Measurements from ENCODE around the gene DST. TPM values are rescaled to one million over a fixed set of nuclear protein-coding genes. Genes with fewer than 3 reads are reported as not detected.

Gene DST
- total and polyA plus RNA-seq, 2 donors (not counting 1 experiment from before 2014, with no cell fraction given): 1.5 to 1.9 TPM

GRCh38 chr6:56495654-56496053 is 147.0 kb downstream of the DST start:
- Histone ChIP-seq H3K9me3 (ENCODE audit: control extremely low read depth in 1 of 3, control insufficient read depth in 2 of 3, insufficient read depth in 1 of 3, low read length in 2 of 3) (no peaks in the 10 kb centered on the region), H3K9ac (ENCODE audit: low read length) (no peak overlapping the region), H4K20me1 (ENCODE audit: control insufficient read depth, insufficient read depth, low read length, poor library complexity, severe bottlenecking) (no peaks in the 10 kb centered on the region), H3K4me3 (ENCODE audit: control extremely low read depth in 1 of 5, extremely low read depth in 1 of 5, insufficient read depth in 1 of 5, low read depth in 2 of 5, low read length in 4 of 5) (no peak overlapping the region), H3K4me1 (ENCODE audit: control insufficient read depth in 2 of 2, insufficient read depth in 2 of 2, low read length in 2 of 2) (no peaks in the 10 kb centered on the region), H3K27ac (ENCODE audit: low read length in 2 of 2) (no peak overlapping the region), H3K4me2 (replicated peaks; ENCODE audit: low read depth, low read length, poor library complexity, severe bottlenecking) (no peak overlapping the region), H3K79me2 (ENCODE audit: control insufficient read depth, insufficient read depth, low read length) (no peaks in the 10 kb centered on the region), H3K27me3 (replicated peaks in 1 of 4; ENCODE audit: control extremely low read depth in 1 of 4, control insufficient read depth in 3 of 4, insufficient read depth in 4 of 4, low read length in 3 of 4) (no peaks in the 10 kb centered on the region), H2AFZ (ENCODE audit: insufficient read depth, low read depth, low read length, poor library complexity, severe bottlenecking) (no peak overlapping the region), H3K36me3 (replicated peaks in 1 of 2; ENCODE audit: control extremely low read depth in 1 of 2, control insufficient read depth in 1 of 2, extremely low read depth in 1 of 2, insufficient read depth in 2 of 2, low read length in 1 of 2) (no peaks in the 10 kb centered on the region)
- Mint-ChIP-seq H3K27me3 (no peaks in the 10 kb centered on the region), H3K27ac (no peak overlapping the region), H3K4me3 (no peak overlapping the region), H3K4me1 (no peaks in the 10 kb centered on the region), H3K9me3 (ENCODE audit: insufficient read depth) (no peaks in the 10 kb centered on the region)
- no peak for DNase-seq
- no peak for TF ChIP-seq CTCF (IDR thresholded peaks at IDR 0.05)
- TF ChIP-seq EZH2 (IDR thresholded peaks at IDR 0.05; ENCODE audit: borderline replicate concordance, insufficient read depth, low read depth, low read length, poor library complexity, severe bottlenecking): no peak
- ATAC-seq (ENCODE audit: low read depth): no peak
- ChIA-PET CTCF (no interaction called here), POLR2A (no interaction called here)
- intact Hi-C loops (cut with micrococcal nuclease): no loop called here
- WGBS (ENCODE audit: insufficient coverage): no CpG with 5 or more reads among the region's 3 CpGs

GRCh38 chr6:56491606-56492328 is 150.9 kb downstream of the DST start:
- no peaks in the 10 kb centered on the region for H3K4me1 ChIP-seq (ENCODE audit: control insufficient read depth in 2 of 2, insufficient read depth in 2 of 2, low read length in 2 of 2)
- H4K20me1 ChIP-seq (ENCODE audit: control insufficient read depth, insufficient read depth, low read length, poor library complexity, severe bottlenecking): no peaks in the 10 kb centered on the region
- H3K79me2 ChIP-seq (ENCODE audit: control insufficient read depth, insufficient read depth, low read length): no peaks in the 10 kb centered on the region
- H3K9me3 ChIP-seq (ENCODE audit: control extremely low read depth in 1 of 3, control insufficient read depth in 2 of 3, insufficient read depth in 1 of 3, low read length in 2 of 3): no peaks in the 10 kb centered on the region
- H3K36me3 ChIP-seq (replicated peaks in 1 of 2; ENCODE audit: control extremely low read depth in 1 of 2, control insufficient read depth in 1 of 2, extremely low read depth in 1 of 2, insufficient read depth in 2 of 2, low read length in 1 of 2): no peaks in the 10 kb centered on the region
- no peak overlapping the region for H3K27ac ChIP-seq (ENCODE audit: low read length in 2 of 2)
- Mint-ChIP-seq H3K27me3 (no peaks in the 10 kb centered on the region), H3K27ac (no peak overlapping the region), H3K9me3 (ENCODE audit: insufficient read depth) (no peaks in the 10 kb centered on the region), H3K4me3 (no peak overlapping the region), H3K4me1 (no peaks in the 10 kb centered on the region)
- H3K9ac ChIP-seq (ENCODE audit: low read length): no peak overlapping the region
- H3K4me3 ChIP-seq (ENCODE audit: control extremely low read depth in 1 of 5, extremely low read depth in 1 of 5, insufficient read depth in 1 of 5, low read depth in 2 of 5, low read length in 4 of 5): no peak overlapping the region
- ChIA-PET CTCF (no interaction called here), POLR2A (no interaction called here)
- H3K27me3 ChIP-seq (replicated peaks in 1 of 4; ENCODE audit: control extremely low read depth in 1 of 4, control insufficient read depth in 3 of 4, insufficient read depth in 4 of 4, low read length in 3 of 4): no peaks in the 10 kb centered on the region
- no peak overlapping the region for H2AFZ ChIP-seq (ENCODE audit: insufficient read depth, low read depth, low read length, poor library complexity, severe bottlenecking)
- DNase-seq: no peak
- 92% methylated on average over 2 of the region's 4 CpGs for WGBS (ENCODE audit: insufficient coverage)
- intact Hi-C loops (cut with micrococcal nuclease): no loop called here
- no peak for ATAC-seq (ENCODE audit: low read depth)
- TF ChIP-seq CTCF (IDR thresholded peaks at IDR 0.05) (no peak), EZH2 (IDR thresholded peaks at IDR 0.05; ENCODE audit: borderline replicate concordance, insufficient read depth, low read depth, low read length, poor library complexity, severe bottlenecking) (no peak)
- H3K4me2 ChIP-seq (replicated peaks; ENCODE audit: low read depth, low read length, poor library complexity, severe bottlenecking): no peak overlapping the region

Measured in B cell (primary cell).